Upper lobe of left lung (tissue), 4 donors: ENCODE results near the gene CANX.

Source experiments
- CTCF ChIP-seq, 6 experiments: fragments of 450-650 bp in 4 of 6; fragments of 200-600 bp in 2 of 6; sonication (generic) in 2 of 6; IDR thresholded peaks; one replicate each; pipeline ENCODE4 v1.5.1; 2016 to 2019; ENCODE audit warnings: antibody characterized with exemption in 6 of 6
- POLR2AphosphoS5 ChIP-seq, 2 donors: sonication (generic); formaldehyde crosslinking; IDR thresholded peaks; one replicate each; pipeline ENCODE4 v1.5.1; 2017; ENCODE audit warnings: antibody characterized with exemption in 2 of 2

- TF ChIP-seq CTCF (IDR thresholded peaks at IDR 0.05) (no peak), POLR2AphosphoS5 (IDR thresholded peaks at IDR 0.05) (no peak)
Measured at GRCh38 chr5:179697108-179697507, 1.7 kb upstream of the CANX start.
